Left lung (tissue), 10 donors: Measurements from ENCODE around the gene ZFR2. TPM values are rescaled to one million over a fixed set of nuclear protein-coding genes. Genes with fewer than 3 reads are reported as not detected.

Experiments
- ATAC-seq: fragments of 200-7000 bp; cut with Tn5 transposase; one replicate; pipeline ENCODE4 v1.9.1; 2020; ENCODE audit warnings: moderate library complexity
- DNase-seq, 4 donors: peaks; one replicate each; pipeline ENCODE4 v3.0.0-alpha.2; 2013 to 2020
- H3K27ac ChIP-seq, 2 donors: fragments of 200-600 bp; sonication (generic) in 1 of 2; one replicate each; pipeline versions ENCODE4 v1.5.0 to v1.8.0; 2020 to 2021
- H3K27me3 ChIP-seq, 2 donors: fragments of 200-600 bp; sonication (generic) in 1 of 2; one replicate each; pipeline versions ENCODE4 v1.5.0 to v1.8.0; 2020 to 2021
- H3K36me3 ChIP-seq, 2 donors: fragments of 200-600 bp; sonication (generic) in 1 of 2; one replicate each; pipeline versions ENCODE4 v1.5.0 to v1.8.0; 2020 to 2021
- H3K4me1 ChIP-seq, 2 donors: fragments of 200-600 bp; one replicate each; pipeline ENCODE4 v1.8.0; 2021
- H3K4me3 ChIP-seq, 2 donors: fragments of 200-600 bp; sonication (generic) in 1 of 2; one replicate each; pipeline versions ENCODE4 v1.5.0 to v1.8.0; 2020 to 2021; ENCODE audit warnings: mild to moderate bottlenecking in 1 of 2
- H3K9me3 ChIP-seq, 2 donors: fragments of 200-600 bp; sonication (generic) in 1 of 2; one replicate each; pipeline versions ENCODE4 v1.5.0 to v1.8.0; 2020 to 2021
- intact Hi-C, 2 donors: fragments of 100-400 bp; cut with DNase I; formaldehyde crosslinking; loops; one replicate each; pipeline versions ENCODE4 v1.11.2 to v1.14.2; 2022
- polyA plus RNA-seq, 6 donors: library from polyadenylated mRNA; unstranded; fragments of 120-200 nt; gene quantifications; one replicate each; pipeline ENCODE4 v1.2.1, GENCODE V29; 2013; ENCODE audit not compliant: insufficient read length in 6 of 6
- total RNA-seq, 2 donors: library from RNA; stranded (reverse); fragmentation: NEBNext Ultra II Directional; extraction: Animal tissue kit (Norgen Biotek cat#: 25700); gene quantifications; one replicate each; pipeline ENCODE4 v1.2.1, GENCODE V29; 2021
- TF ChIP-seq, protein P1 (sequence below), 2 donors: fragments of 200-600 bp; sonication (generic) in 1 of 2; IDR thresholded peaks; one replicate each; pipeline versions ENCODE4 v1.5.0 to v1.8.0; 2021; ENCODE audit warnings: antibody characterized with exemption in 2 of 2
- donor health status: DM: no; HTN: yes; CAD: no.
- donor health status: DM: no; HTN: no; CAD: no.

The ZFR2 gene
- total and polyA plus RNA-seq, 8 donors: 0.18 to 0.99 (median 0.51) TPM

DNA sequence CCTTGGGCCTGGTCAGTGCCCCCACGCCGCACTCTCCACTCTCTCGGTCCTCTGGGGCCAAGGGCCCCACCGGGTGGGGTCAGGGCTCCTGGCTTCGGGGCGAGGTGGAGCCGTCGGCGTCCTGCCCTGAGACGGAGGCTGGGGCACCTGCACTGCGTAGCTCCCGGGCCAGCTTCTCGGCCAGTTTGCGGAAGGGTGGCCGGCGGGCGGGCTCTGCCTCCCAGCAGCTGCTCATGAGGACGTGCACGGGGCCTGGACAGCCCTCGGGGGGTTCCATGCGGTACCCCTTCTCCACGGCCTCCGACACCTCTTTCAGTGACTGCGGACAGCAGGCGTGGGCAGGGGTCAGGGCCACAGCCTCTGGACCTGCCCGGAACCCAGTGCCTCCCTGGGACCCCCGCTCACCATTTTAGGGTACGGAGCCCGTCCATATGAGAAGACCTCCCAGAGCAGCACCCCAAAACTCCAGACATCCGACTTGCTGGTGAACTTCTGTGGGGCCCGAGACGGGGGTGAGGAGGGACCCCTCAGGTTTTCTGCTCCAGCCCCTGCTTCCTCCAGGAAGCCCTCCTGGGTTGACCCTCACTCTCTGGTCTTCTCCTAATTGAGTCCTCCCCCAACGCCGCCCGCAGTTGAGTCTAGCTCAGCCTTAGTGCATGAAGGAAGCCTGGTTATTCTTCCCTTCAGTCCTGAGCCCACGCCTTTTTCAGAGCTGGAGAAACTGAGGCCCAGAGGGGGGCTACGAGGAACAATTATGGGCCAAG is 90.6 kb downstream of the ZFR2 start:
- H3K27ac ChIP-seq: no peak overlapping the region
- peaks cover 0 to 22% of the 10 kb centered on the region in 2 donors for H3K9me3 ChIP-seq
- intact Hi-C loops: no loop called here
- no peaks in the 10 kb centered on the region for H3K4me1 ChIP-seq
- TF ChIP-seq, protein P1, sequence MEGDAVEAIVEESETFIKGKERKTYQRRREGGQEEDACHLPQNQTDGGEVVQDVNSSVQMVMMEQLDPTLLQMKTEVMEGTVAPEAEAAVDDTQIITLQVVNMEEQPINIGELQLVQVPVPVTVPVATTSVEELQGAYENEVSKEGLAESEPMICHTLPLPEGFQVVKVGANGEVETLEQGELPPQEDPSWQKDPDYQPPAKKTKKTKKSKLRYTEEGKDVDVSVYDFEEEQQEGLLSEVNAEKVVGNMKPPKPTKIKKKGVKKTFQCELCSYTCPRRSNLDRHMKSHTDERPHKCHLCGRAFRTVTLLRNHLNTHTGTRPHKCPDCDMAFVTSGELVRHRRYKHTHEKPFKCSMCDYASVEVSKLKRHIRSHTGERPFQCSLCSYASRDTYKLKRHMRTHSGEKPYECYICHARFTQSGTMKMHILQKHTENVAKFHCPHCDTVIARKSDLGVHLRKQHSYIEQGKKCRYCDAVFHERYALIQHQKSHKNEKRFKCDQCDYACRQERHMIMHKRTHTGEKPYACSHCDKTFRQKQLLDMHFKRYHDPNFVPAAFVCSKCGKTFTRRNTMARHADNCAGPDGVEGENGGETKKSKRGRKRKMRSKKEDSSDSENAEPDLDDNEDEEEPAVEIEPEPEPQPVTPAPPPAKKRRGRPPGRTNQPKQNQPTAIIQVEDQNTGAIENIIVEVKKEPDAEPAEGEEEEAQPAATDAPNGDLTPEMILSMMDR (IDR thresholded peaks at IDR 0.05): no peak
- ATAC-seq (no peak), DNase-seq (no peak)
- no peak overlapping the region for H3K4me3 ChIP-seq
- no peaks in the 10 kb centered on the region for H3K36me3 ChIP-seq
- H3K27me3 ChIP-seq: peaks cover 0 to 8% of the 10 kb centered on the region in 2 donors

- Histone ChIP-seq H3K36me3 (no peaks in the 10 kb centered on the region), H3K27ac (no peak overlapping the region), H3K4me3 (no peak overlapping the region), H3K4me1 (no peaks in the 10 kb centered on the region), H3K27me3 (no peaks in the 10 kb centered on the region), H3K9me3 (peaks cover 0 to 10% of the 10 kb centered on the region in 2 donors)
- DNase-seq: no peak
- ATAC-seq: no peak
- intact Hi-C loops: no loop called here
- TF ChIP-seq, protein P1 (IDR thresholded peaks at IDR 0.05): no peak
Observed at GRCh38 chr19:3776479-3777040, 92.3 kb downstream of the ZFR2 start.

DNA sequence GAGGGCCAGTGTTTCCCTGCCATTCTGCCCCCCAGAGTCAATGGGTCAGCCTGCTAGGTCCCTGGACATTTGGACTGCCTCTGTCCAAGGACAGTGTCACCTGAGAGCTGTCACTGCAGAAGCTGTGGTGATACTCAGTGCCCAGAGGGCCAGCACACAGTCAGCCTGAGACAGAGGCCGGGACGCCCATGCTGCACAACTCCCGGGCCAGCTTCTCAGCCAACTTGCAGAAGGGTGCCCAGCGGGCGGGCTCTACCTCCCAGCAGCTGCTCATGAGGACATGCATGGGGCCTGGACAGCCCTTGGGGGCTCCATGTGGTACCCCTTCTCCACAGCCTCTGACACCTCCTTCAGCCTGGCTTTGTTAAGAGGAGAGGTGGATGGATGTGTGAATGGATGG is 93.0 kb downstream of the ZFR2 start:
- no peaks in the 10 kb centered on the region for H3K27me3 ChIP-seq
- ATAC-seq: no peak
- intact Hi-C loops: no loop called here
- no peaks in the 10 kb centered on the region for H3K36me3 ChIP-seq
- H3K4me3 ChIP-seq: no peak overlapping the region
- no peak for DNase-seq
- H3K9me3 ChIP-seq: peaks cover 0 to 3% of the 10 kb centered on the region in 2 donors
- H3K27ac ChIP-seq: no peak overlapping the region
- no peaks in the 10 kb centered on the region for H3K4me1 ChIP-seq
- TF ChIP-seq, protein P1 (IDR thresholded peaks at IDR 0.05): no peak

GRCh38 chr19:3775374-3775711 is 93.5 kb downstream of the ZFR2 start:
- peaks cover 0 to 2% of the 10 kb centered on the region in 2 donors for H3K36me3 ChIP-seq
- H3K27ac ChIP-seq: no peak overlapping the region
- intact Hi-C loops: no loop called here
- no peak overlapping the region for H3K4me3 ChIP-seq
- H3K9me3 ChIP-seq: no peaks in the 10 kb centered on the region
- H3K4me1 ChIP-seq: no peaks in the 10 kb centered on the region
- H3K27me3 ChIP-seq: no peaks in the 10 kb centered on the region
- DNase-seq: no peak
- ATAC-seq: no peak
- TF ChIP-seq, protein P1 (IDR thresholded peaks at IDR 0.05): no peak

DNA sequence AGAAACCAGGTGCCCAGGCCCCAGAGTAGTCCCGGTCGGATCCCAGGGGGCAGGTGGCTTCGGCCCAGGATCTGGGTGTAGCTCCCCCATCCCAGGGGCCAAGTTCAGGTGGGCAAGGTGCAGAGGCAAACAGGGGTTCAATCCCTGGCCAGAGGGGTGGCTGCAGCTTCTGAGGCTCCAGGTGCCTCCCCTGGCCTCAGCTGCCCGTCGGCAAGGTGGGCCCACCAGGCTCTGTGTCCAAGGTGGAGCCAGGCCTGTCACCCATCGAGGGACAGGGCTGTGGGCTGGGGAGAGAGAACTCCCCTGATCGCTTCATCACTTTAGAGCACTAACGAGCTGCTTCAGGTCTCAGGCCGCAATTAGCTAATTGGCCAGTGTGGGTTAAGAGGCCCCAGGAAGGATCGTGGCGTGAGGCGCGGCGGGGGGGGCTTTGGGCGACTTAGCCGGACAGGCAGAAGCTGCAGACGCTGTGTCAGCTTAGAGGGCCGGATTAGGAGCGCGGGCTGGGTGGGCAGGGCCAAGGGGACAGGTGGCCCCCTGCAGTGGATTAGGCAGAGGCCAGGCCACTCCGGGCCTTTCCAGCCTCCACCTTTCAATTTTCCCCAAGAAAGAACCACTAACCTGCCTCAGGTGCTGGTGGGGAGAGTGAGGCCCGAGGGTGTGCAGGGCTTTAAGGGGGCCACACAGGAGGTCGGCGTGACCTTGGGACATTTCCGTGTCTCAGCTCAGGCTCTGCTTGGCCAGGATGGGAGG is 94.0 kb downstream of the ZFR2 start:
- no peaks in the 10 kb centered on the region for H3K27me3 ChIP-seq
- no peaks in the 10 kb centered on the region for H3K9me3 ChIP-seq
- no peak for ATAC-seq
- intact Hi-C loops: no loop called here
- peaks cover 0 to 7% of the 10 kb centered on the region in 2 donors for H3K36me3 ChIP-seq
- no peaks in the 10 kb centered on the region for H3K4me1 ChIP-seq
- peak in 1 of 4 donors; percentile 57 for DNase-seq
- H3K4me3 ChIP-seq: no peak overlapping the region
- TF ChIP-seq, protein P1 (IDR thresholded peaks at IDR 0.05): no peak
- no peak overlapping the region for H3K27ac ChIP-seq
